ENCODE measurements around the gene RAD23B. TPM values are rescaled to one million over a fixed set of nuclear protein-coding genes. Genes with fewer than 3 reads are reported as not detected.
A peak's percentile ranks its signal among the peaks of the same experiment; 100 is the strongest.

Gene RAD23B
- total and polyA plus RNA-seq, 2 of the 13 experiments (the other 11 are each of a cell fraction or from before 2014, with no cell fraction given), result 133 to 156 TPM

- TF ChIP-seq ATF4 (CRISPR knock-in tag; IDR thresholded peaks at IDR 0.05) (peak in 1 of 2 experiments; percentile 9; a peak in 2 of 4 replicates), CSRNP1 (CRISPR knock-in tag; IDR thresholded peaks at IDR 0.05) (peak; percentile 73), AFF4 (CRISPR knock-in tag; IDR thresholded peaks at IDR 0.05) (peak; percentile 73), CEBPB (IDR thresholded peaks at IDR 0.05; ENCODE audit: borderline replicate concordance, low read depth, low read length) (peak; percentile 98), ZNF878 (CRISPR knock-in tag; IDR thresholded peaks at IDR 0.05) (no peak; the same call in 1 of the 2 replicates), ZNF513 (CRISPR knock-in tag; conservative IDR thresholded peaks at IDR 0.05) (no peak), ZBTB7A (CRISPR knock-in tag; IDR thresholded peaks at IDR 0.05) (peak; percentile 68), ZNF431 (CRISPR knock-in tag; IDR thresholded peaks at IDR 0.05; ENCODE audit: borderline replicate concordance, low read depth) (0 out of 2 replicates have a peak, but pooled peaks have one; percentile 15), ZNF841 (CRISPR knock-in tag; IDR thresholded peaks at IDR 0.05; ENCODE audit: borderline replicate concordance) (0 out of 2 replicates have a peak, but pooled peaks have one; percentile 27), ZNF616 (CRISPR knock-in tag; IDR thresholded peaks at IDR 0.05; ENCODE audit: low read depth) (no peak), ZNF121 (CRISPR knock-in tag; IDR thresholded peaks at IDR 0.05) (no peak), ZNF510 (CRISPR knock-in tag; IDR thresholded peaks at IDR 0.05; ENCODE audit: low read depth) (no peak), NKX3-1 (CRISPR knock-in tag; IDR thresholded peaks at IDR 0.05) (no peak), ZFP36L1 (CRISPR knock-in tag; IDR thresholded peaks at IDR 0.05) (0 out of 2 replicates have a peak, but pooled peaks have one; percentile 15), XBP1 (CRISPR knock-in tag; IDR thresholded peaks at IDR 0.05) (peak; percentile 62; the same call in 1 of the 2 replicates), FOSL2 (CRISPR knock-in tag; IDR thresholded peaks at IDR 0.05) (peak; percentile 39; the same call in 1 of the 2 replicates), SAP130 (CRISPR knock-in tag; IDR thresholded peaks at IDR 0.05; ENCODE audit: low read depth) (peak; percentile 74; the same call in 1 of the 2 replicates), ZNF563 (CRISPR knock-in tag; IDR thresholded peaks at IDR 0.05) (peak; percentile 82), MEIS2 (CRISPR knock-in tag; IDR thresholded peaks at IDR 0.05) (peak; percentile 80), POLR2G (IDR thresholded peaks at IDR 0.05; ENCODE audit: low read depth, low read length) (peak; percentile 91), ZNF44 (CRISPR knock-in tag; IDR thresholded peaks at IDR 0.05) (peak; percentile 18; the same call in 1 of the 2 replicates)
Observed at GRCh38 chr9:107282759-107283622, at the start of gene RAD23B (continued).

Measured in HepG2 (cell line).